Stomach smooth muscle (tissue), 2 donors: ENCODE results near the gene PEX26.
"Not testable (repeated sequence)": the region's sequence is repeated elsewhere in the genome, so short reads cannot be mapped to it uniquely, and the experiment has no call there.

ENCODE experiments used
- H3K27ac ChIP-seq: one replicate; pipeline ENCODE4 v1.7.0; 2013; ENCODE audit warnings: mild to moderate bottlenecking, low read length, inconsistent platforms
- H3K27me3 ChIP-seq, 2 donors: one replicate each; pipeline ENCODE4 v1.7.0; 2013; ENCODE audit warnings: low read length in 2 of 2; ENCODE audit not compliant: insufficient read depth in 2 of 2, control insufficient read depth in 1 of 2
- H3K36me3 ChIP-seq, 2 donors: one replicate each; pipeline ENCODE4 v1.7.0; 2013; ENCODE audit warnings: low read length in 2 of 2; ENCODE audit not compliant: control insufficient read depth in 2 of 2, insufficient read depth in 2 of 2
- H3K4me1 ChIP-seq: one replicate; pipeline ENCODE4 v1.7.0; 2013; ENCODE audit warnings: low read length; ENCODE audit not compliant: control insufficient read depth, insufficient read depth
- H3K4me3 ChIP-seq, 2 donors: one replicate each; pipeline ENCODE4 v1.7.0; 2013; ENCODE audit warnings: low read length in 2 of 2
- H3K9ac ChIP-seq, 2 donors: one replicate each; pipeline ENCODE4 v1.7.0; 2013; ENCODE audit warnings: low read length in 2 of 2, mild to moderate bottlenecking in 1 of 2
- H3K9me3 ChIP-seq, 2 donors: one replicate each; pipeline ENCODE4 v1.7.0; 2013; ENCODE audit warnings: low read length in 2 of 2; ENCODE audit not compliant: control insufficient read depth in 2 of 2
- donor health status: healthy.
- donor health status: Pancreatic carcinoma.

The PEX26 gene

GRCh38 chr22:18064636-18065035, 13.2 kb upstream of the PEX26 start:
- Histone ChIP-seq H3K36me3 (no peaks in the 10 kb centered on the region), H3K9ac (no peak overlapping the region), H3K9me3 (no peaks in the 10 kb centered on the region), H3K27ac (peak overlapping the region; percentile 37), H3K4me3 (no peak overlapping the region), H3K4me1 (peaks cover 49% of the 10 kb centered on the region), H3K27me3 (no peaks in the 10 kb centered on the region)

- Histone ChIP-seq H3K27ac (peak overlapping the region; percentile 37), H3K36me3 (no peaks in the 10 kb centered on the region), H3K4me3 (no peak overlapping the region)
These were observed 12.5 kb upstream of the PEX26 start for GRCh38 chr22:18065256-18065655.

GRCh38 chr22:18066181-18066859, 11.5 kb upstream of the PEX26 start:
- Histone ChIP-seq H3K9ac (no peak overlapping the region), H3K4me1 (peaks cover 42% of the 10 kb centered on the region), H3K27ac (peak overlapping the region; percentile 100)

More at GRCh38 chr22:18065256-18065655, 12.5 kb upstream of the PEX26 start:
- Histone ChIP-seq H3K9me3 (no peaks in the 10 kb centered on the region), H3K27me3 (no peaks in the 10 kb centered on the region), H3K4me1 (peaks cover 49% of the 10 kb centered on the region), H3K9ac (no peak overlapping the region)

GRCh38 chr22:18067121-18067520, 10.7 kb upstream of the PEX26 start:
- Histone ChIP-seq H3K9me3 (no peaks in the 10 kb centered on the region), H3K36me3 (no peaks in the 10 kb centered on the region), H3K27ac (peak overlapping the region; percentile 100), H3K4me3 (peak overlapping the region; percentile 21 to 52), H3K4me1 (peaks cover 36% of the 10 kb centered on the region), H3K9ac (peak overlapping the region; percentile 54 to 89), H3K27me3 (no peaks in the 10 kb centered on the region)

More at GRCh38 chr22:18066181-18066859, 11.5 kb upstream of the PEX26 start:
- H3K4me3 ChIP-seq = no peak overlapping the region
- no peaks in the 10 kb centered on the region for H3K36me3 ChIP-seq
- H3K9me3 ChIP-seq = no peaks in the 10 kb centered on the region
- H3K27me3 ChIP-seq = no peaks in the 10 kb centered on the region

GRCh38 chr22:18067548-18068341, 10.0 kb upstream of the PEX26 start:
- Histone ChIP-seq H3K4me3 (peak overlapping the region; percentile 21 to 52), H3K27ac (peak overlapping the region; percentile 100), H3K27me3 (no peaks in the 10 kb centered on the region), H3K9me3 (no peaks in the 10 kb centered on the region), H3K4me1 (peaks cover 36% of the 10 kb centered on the region), H3K36me3 (no peaks in the 10 kb centered on the region), H3K9ac (peak overlapping the region; percentile 54 to 89)

- no peaks in the 10 kb centered on the region for H3K36me3 ChIP-seq
- H3K4me1 ChIP-seq = peaks cover 34% of the 10 kb centered on the region
- no peaks in the 10 kb centered on the region for H3K27me3 ChIP-seq
- no peak overlapping the region for H3K4me3 ChIP-seq
- H3K9me3 ChIP-seq = no peaks in the 10 kb centered on the region
- H3K9ac ChIP-seq = peak overlapping the region; percentile 63 to 89
- peak overlapping the region; percentile 100 for H3K27ac ChIP-seq
These were observed 9.3 kb upstream of the PEX26 start for GRCh38 chr22:18068381-18068988.

- H3K36me3 ChIP-seq = no peaks in the 10 kb centered on the region
- no peak overlapping the region for H3K4me3 ChIP-seq
- no peaks in the 10 kb centered on the region for H3K9me3 ChIP-seq
- peak overlapping the region; percentile 100 for H3K27ac ChIP-seq
- H3K4me1 ChIP-seq = peaks cover 34% of the 10 kb centered on the region
- H3K9ac ChIP-seq = peak overlapping the region; percentile 63 to 89
- no peaks in the 10 kb centered on the region for H3K27me3 ChIP-seq
These were observed 8.7 kb upstream of the PEX26 start for GRCh38 chr22:18069041-18069440.

- H3K27me3 ChIP-seq = no peaks in the 10 kb centered on the region
- H3K4me3 ChIP-seq = no peak overlapping the region
- peaks cover 34% of the 10 kb centered on the region for H3K4me1 ChIP-seq
- no peak overlapping the region for H3K27ac ChIP-seq
- no peaks in the 10 kb centered on the region for H3K36me3 ChIP-seq
- H3K9ac ChIP-seq = no peak overlapping the region
- H3K9me3 ChIP-seq = no peaks in the 10 kb centered on the region
These were observed 7.7 kb upstream of the PEX26 start for GRCh38 chr22:18070041-18070440.

- Histone ChIP-seq H3K9me3 (no peaks in the 10 kb centered on the region), H3K36me3 (no peaks in the 10 kb centered on the region), H3K9ac (no peak overlapping the region), H3K27ac (no peak overlapping the region), H3K4me3 (no peak overlapping the region), H3K27me3 (no peaks in the 10 kb centered on the region), H3K4me1 (peaks cover 39% of the 10 kb centered on the region)
These were observed 7.1 kb upstream of the PEX26 start for GRCh38 chr22:18070556-18071306.

- H3K4me1 ChIP-seq = peaks cover 35% of the 10 kb centered on the region
- H3K27me3 ChIP-seq, H3K9me3 ChIP-seq, H3K4me3 ChIP-seq, H3K9ac ChIP-seq, H3K27ac ChIP-seq, H3K36me3 ChIP-seq: not testable (repeated sequence)
These were observed 6.4 kb upstream of the PEX26 start for GRCh38 chr22:18071307-18071967.
